Superior temporal gyrus (tissue), 1 donor: ENCODE measurements around the gene MAP2.
"Not testable (repeated sequence)": the region's sequence is repeated elsewhere in the genome, so short reads cannot be mapped to it uniquely, and the experiment has no call there.

Experiments
- DNase-seq: peaks from one replicate; pipeline ENCODE4 v3.0.0-alpha.2; 2016; ENCODE audit errors: extremely low spot score

MAP2 gene

GRCh38 chr2:209591021-209591420 lies 167.2 kb downstream of the MAP2 start:
- no peak for DNase-seq

GRCh38 chr2:209592106-209592505 lies 168.3 kb downstream of the MAP2 start:
- DNase-seq, result no peak

- DNase-seq, result no peak
Measured at GRCh38 chr2:209593930-209594329, 170.1 kb downstream of the MAP2 start.

GRCh38 chr2:209596262-209596661 lies 172.4 kb downstream of the MAP2 start:
- no peak for DNase-seq

GRCh38 chr2:209598227-209598626 lies 174.4 kb downstream of the MAP2 start:
- not testable (repeated sequence) for DNase-seq

GRCh38 chr2:209600341-209601171 lies 176.7 kb downstream of the MAP2 start:
- DNase-seq, result no peak

GRCh38 chr2:209601497-209601896 lies 177.7 kb downstream of the MAP2 start:
- no peak for DNase-seq

GRCh38 chr2:209602259-209602658 lies 178.4 kb downstream of the MAP2 start:
- DNase-seq, result no peak

GRCh38 chr2:209609531-209609930 lies 185.7 kb downstream of the MAP2 start:
- no peak for DNase-seq

GRCh38 chr2:209610631-209611030 lies 186.8 kb downstream of the MAP2 start:
- no peak for DNase-seq

- DNase-seq, result no peak
Measured at GRCh38 chr2:209613649-209614305, 189.9 kb downstream of the MAP2 start.

GRCh38 chr2:209614690-209615369 lies 191.0 kb downstream of the MAP2 start:
- no peak for DNase-seq

GRCh38 chr2:209619782-209620181 lies 195.9 kb downstream of the MAP2 start:
- DNase-seq, result no peak

GRCh38 chr2:209624192-209624938 lies 200.5 kb downstream of the MAP2 start:
- no peak for DNase-seq

- DNase-seq, result peak; percentile 59
Measured at GRCh38 chr2:209629597-209629996, 205.8 kb downstream of the MAP2 start.

GRCh38 chr2:209633911-209634310 lies 210.1 kb downstream of the MAP2 start:
- DNase-seq, result peak; percentile 47

- peak; percentile 63 for DNase-seq
Measured at GRCh38 chr2:209636076-209636475, 212.2 kb downstream of the MAP2 start.

- no peak for DNase-seq
Measured at GRCh38 chr2:209637293-209637692, 213.4 kb downstream of the MAP2 start.

- no peak for DNase-seq
Measured at GRCh38 chr2:209638346-209638745, 214.5 kb downstream of the MAP2 start.

GRCh38 chr2:209640358-209640757 lies 216.5 kb downstream of the MAP2 start:
- DNase-seq, result no peak

- DNase-seq, result no peak
Measured at GRCh38 chr2:209642146-209642820, 218.4 kb downstream of the MAP2 start.
